ENCODE data around the gene IDE.
A peak's percentile ranks its signal among the peaks of the same experiment; 100 is the strongest.

IDE gene

DNA sequence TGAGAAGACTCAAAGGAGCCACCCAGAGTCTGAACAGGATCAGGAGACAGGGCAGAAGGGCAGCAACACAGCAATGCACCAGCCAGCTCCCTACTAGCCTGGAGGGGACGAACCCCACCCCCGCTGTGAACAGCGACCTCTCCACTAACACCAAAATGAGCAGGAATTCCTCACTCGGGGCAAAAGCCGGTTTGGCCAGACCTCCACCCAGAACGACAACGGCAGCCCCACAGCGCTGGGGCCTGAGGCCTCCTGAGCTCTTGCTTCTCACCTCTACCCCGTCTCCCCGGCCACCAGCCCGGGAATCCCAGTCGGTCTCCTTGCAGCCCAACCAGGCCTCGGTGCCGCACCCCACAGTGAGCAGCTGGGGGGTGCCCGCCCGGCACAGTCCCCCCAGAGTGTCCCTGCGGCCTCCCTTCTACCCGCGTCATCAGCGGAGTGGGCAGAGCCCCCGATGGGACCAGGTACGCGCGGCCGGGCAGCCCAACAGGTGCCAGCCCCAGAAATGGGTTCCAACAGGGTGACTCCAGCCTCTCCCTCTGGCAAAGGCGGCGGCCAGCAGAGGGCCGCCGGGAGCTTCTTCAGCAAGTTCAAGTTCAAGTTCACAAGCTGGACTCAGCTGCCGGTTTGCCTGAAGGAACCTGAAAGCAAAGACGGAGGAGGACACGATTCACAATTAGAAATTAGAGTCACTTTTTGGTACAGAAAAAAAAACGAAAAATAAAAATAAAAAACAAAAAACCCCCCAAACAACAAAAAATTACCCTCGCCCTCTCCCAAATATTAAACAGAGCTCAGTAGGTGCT lies 153.9 kb downstream of the IDE start:
- Histone ChIP-seq H3K27ac (ENCODE audit: low read depth, low read length) (no peak overlapping the region), H3K27me3 (ENCODE audit: control insufficient read depth, insufficient read depth, low read length) (peaks cover 18% of the 10 kb centered on the region), H3K36me3 (ENCODE audit: control insufficient read depth, insufficient read depth, low read length) (no peaks in the 10 kb centered on the region), H3K4me1 (ENCODE audit: control insufficient read depth, insufficient read depth, low read length) (peaks cover 12% of the 10 kb centered on the region; the same call in 1 of the 2 replicates), H3K4me3 (ENCODE audit: low read depth, low read length) (peak overlapping the region; percentile 48), H3K9ac (ENCODE audit: low read depth, low read length) (no peak overlapping the region), H3K9me3 (ENCODE audit: control insufficient read depth, insufficient read depth, low read length) (0 out of 2 replicates have a peak, but pooled peaks cover 3% of the 10 kb centered on the region)

DNA sequence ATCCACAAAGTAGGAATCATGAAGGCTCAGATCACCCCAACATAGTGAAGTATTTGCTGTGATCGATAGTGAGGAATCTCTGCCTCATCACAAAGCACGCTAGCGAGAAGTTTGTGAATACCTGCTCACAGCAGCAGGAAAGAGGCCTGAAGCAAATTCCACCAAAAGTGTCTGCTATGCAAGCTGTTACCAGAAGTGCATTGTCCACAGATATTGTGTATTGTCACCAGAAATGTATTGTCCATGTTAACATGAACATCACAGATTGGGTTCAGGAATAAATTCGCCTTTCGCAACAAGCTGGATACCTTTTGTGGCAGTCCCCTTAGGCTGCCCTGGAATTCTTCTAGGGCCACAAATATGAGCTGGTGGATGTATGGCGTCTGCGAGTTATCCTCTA lies 155.0 kb downstream of the IDE start:
- Histone ChIP-seq H3K4me1 (ENCODE audit: control insufficient read depth, insufficient read depth, low read length) (peaks cover 12% of the 10 kb centered on the region; the same call in 1 of the 2 replicates), H3K27me3 (ENCODE audit: control insufficient read depth, insufficient read depth, low read length) (peaks cover 18% of the 10 kb centered on the region), H3K4me3 (ENCODE audit: low read depth, low read length) (no peak overlapping the region), H3K9ac (ENCODE audit: low read depth, low read length) (no peak overlapping the region), H3K27ac (ENCODE audit: low read depth, low read length) (no peak overlapping the region), H3K9me3 (ENCODE audit: control insufficient read depth, insufficient read depth, low read length) (0 out of 2 replicates have a peak, but pooled peaks cover 3% of the 10 kb centered on the region), H3K36me3 (ENCODE audit: control insufficient read depth, insufficient read depth, low read length) (no peaks in the 10 kb centered on the region)

DNA sequence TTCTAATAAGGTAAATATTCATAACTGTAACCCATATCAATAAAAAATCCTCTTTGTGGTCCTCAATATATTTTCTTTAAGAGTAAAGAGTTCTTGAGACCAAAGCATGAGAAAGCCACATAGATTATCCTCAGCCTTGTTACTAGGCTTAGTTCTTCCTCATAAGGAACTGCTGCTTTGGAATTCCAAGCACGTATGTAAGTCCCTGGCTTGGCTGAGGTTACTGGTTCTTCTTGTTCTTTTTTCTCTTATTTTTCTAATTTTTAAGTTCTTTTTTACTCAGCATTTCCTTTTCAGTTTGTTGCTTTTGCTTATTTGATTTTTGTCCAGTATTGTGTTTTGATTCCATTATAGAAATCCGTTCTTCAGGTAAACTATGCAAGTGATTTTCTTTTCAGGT lies 155.7 kb downstream of the IDE start:
- H3K4me3 ChIP-seq (ENCODE audit: low read depth, low read length), result no peak overlapping the region
- no peak overlapping the region for H3K9ac ChIP-seq (ENCODE audit: low read depth, low read length)
- peaks cover 12% of the 10 kb centered on the region; the same call in 1 of the 2 replicates for H3K4me1 ChIP-seq (ENCODE audit: control insufficient read depth, insufficient read depth, low read length)
- 0 out of 2 replicates have a peak, but pooled peaks cover 3% of the 10 kb centered on the region for H3K9me3 ChIP-seq (ENCODE audit: control insufficient read depth, insufficient read depth, low read length)
- H3K36me3 ChIP-seq (ENCODE audit: control insufficient read depth, insufficient read depth, low read length), result no peaks in the 10 kb centered on the region
- H3K27me3 ChIP-seq (ENCODE audit: control insufficient read depth, insufficient read depth, low read length), result peaks cover 18% of the 10 kb centered on the region
- H3K27ac ChIP-seq (ENCODE audit: low read depth, low read length), result no peak overlapping the region

DNA sequence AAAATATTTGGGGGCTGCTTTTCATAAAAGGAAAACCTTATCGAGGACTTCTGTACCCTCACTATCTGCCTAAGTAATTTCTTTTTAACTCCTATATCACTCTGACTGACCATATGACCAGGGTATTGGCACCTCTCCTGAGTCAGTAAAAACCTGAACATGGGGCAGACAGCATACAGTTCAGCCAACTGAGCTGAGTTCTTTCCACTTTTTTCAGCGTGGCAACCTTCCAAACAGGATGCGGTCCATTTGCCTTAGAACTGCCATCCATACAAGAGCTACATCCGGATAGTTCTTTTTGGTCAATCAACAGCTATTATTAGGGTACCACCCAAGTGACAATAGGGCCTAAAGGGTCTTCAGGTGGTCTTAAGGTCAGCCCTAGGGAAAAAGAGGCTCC lies 160.4 kb downstream of the IDE start:
- Histone ChIP-seq H3K9me3 (ENCODE audit: control insufficient read depth, insufficient read depth, low read length) (0 out of 2 replicates have a peak, but pooled peaks cover 3% of the 10 kb centered on the region), H3K9ac (ENCODE audit: low read depth, low read length) (no peak overlapping the region), H3K36me3 (ENCODE audit: control insufficient read depth, insufficient read depth, low read length) (no peaks in the 10 kb centered on the region), H3K4me3 (ENCODE audit: low read depth, low read length) (no peak overlapping the region), H3K27me3 (ENCODE audit: control insufficient read depth, insufficient read depth, low read length) (no peaks in the 10 kb centered on the region; the same call in 1 of the 2 replicates), H3K27ac (ENCODE audit: low read depth, low read length) (no peak overlapping the region), H3K4me1 (ENCODE audit: control insufficient read depth, insufficient read depth, low read length) (no peaks in the 10 kb centered on the region)

- Histone ChIP-seq H3K9ac (ENCODE audit: low read depth, low read length) (no peak overlapping the region), H3K27me3 (ENCODE audit: control insufficient read depth, insufficient read depth, low read length) (no peaks in the 10 kb centered on the region), H3K4me1 (ENCODE audit: control insufficient read depth, insufficient read depth, low read length) (no peaks in the 10 kb centered on the region), H3K27ac (ENCODE audit: low read depth, low read length) (no peak overlapping the region), H3K4me3 (ENCODE audit: low read depth, low read length) (no peak overlapping the region), H3K36me3 (ENCODE audit: control insufficient read depth, insufficient read depth, low read length) (no peaks in the 10 kb centered on the region), H3K9me3 (ENCODE audit: control insufficient read depth, insufficient read depth, low read length) (0 out of 2 replicates have a peak, but pooled peaks cover 3% of the 10 kb centered on the region)
Observed at GRCh38 chr10:92413011-92413410, 160.9 kb downstream of the IDE start.

DNA sequence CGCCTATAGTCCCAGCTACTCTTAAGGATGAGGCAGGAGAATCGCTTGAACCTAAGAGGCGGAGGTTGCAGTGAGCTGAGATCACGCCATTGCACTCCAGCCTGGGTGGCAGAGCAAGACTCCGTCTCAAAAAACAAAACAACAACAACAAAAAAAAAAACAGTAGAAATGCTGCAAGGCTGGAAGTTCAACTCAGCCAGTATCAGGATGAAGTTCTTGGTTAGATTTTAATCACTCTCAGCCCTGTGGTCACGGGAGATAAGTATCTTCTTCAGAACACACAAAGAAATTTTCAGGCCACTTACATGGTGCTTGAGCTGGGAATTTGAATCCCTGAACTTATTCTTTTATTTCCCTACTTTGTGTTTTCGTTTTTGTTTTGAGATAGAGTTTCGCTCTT lies 162.5 kb downstream of the IDE start:
- Histone ChIP-seq H3K9ac (ENCODE audit: low read depth, low read length) (no peak overlapping the region), H3K9me3 (ENCODE audit: control insufficient read depth, insufficient read depth, low read length) (0 out of 2 replicates have a peak, but pooled peaks cover 3% of the 10 kb centered on the region), H3K27ac (ENCODE audit: low read depth, low read length) (no peak overlapping the region), H3K4me1 (ENCODE audit: control insufficient read depth, insufficient read depth, low read length) (peaks cover 4% of the 10 kb centered on the region), H3K36me3 (ENCODE audit: control insufficient read depth, insufficient read depth, low read length) (no peaks in the 10 kb centered on the region), H3K4me3 (ENCODE audit: low read depth, low read length) (no peak overlapping the region), H3K27me3 (ENCODE audit: control insufficient read depth, insufficient read depth, low read length) (no peaks in the 10 kb centered on the region)

DNA sequence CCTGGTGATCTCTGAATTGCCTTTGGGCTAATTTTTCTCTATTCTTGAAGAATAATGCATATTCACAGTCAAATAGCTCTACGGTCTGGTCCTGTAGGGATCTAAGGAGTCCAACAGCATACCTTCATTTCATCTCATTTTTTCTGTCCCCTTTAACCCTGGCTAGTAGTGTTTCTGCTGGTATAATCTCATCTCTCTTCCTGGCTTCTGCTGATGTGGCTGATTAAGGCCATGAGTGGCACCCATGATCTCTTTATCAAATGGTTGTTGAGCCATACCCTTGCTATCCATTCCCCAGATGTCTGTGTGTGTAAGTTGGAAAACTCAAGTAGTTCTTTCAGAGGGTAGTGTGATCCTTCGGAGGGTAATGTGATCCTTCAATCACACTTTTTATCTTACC lies 163.4 kb downstream of the IDE start:
- Histone ChIP-seq H3K9ac (ENCODE audit: low read depth, low read length) (no peak overlapping the region), H3K27ac (ENCODE audit: low read depth, low read length) (no peak overlapping the region), H3K36me3 (ENCODE audit: control insufficient read depth, insufficient read depth, low read length) (no peaks in the 10 kb centered on the region), H3K4me1 (ENCODE audit: control insufficient read depth, insufficient read depth, low read length) (peaks cover 4% of the 10 kb centered on the region), H3K27me3 (ENCODE audit: control insufficient read depth, insufficient read depth, low read length) (no peaks in the 10 kb centered on the region), H3K4me3 (ENCODE audit: low read depth, low read length) (no peak overlapping the region), H3K9me3 (ENCODE audit: control insufficient read depth, insufficient read depth, low read length) (no peaks in the 10 kb centered on the region)

- H3K9ac ChIP-seq (ENCODE audit: low read depth, low read length), result no peak overlapping the region
- no peak overlapping the region for H3K27ac ChIP-seq (ENCODE audit: low read depth, low read length)
- no peaks in the 10 kb centered on the region for H3K36me3 ChIP-seq (ENCODE audit: control insufficient read depth, insufficient read depth, low read length)
- H3K27me3 ChIP-seq (ENCODE audit: control insufficient read depth, insufficient read depth, low read length), result no peaks in the 10 kb centered on the region
- no peaks in the 10 kb centered on the region for H3K9me3 ChIP-seq (ENCODE audit: control insufficient read depth, insufficient read depth, low read length)
- peaks cover 4% of the 10 kb centered on the region for H3K4me1 ChIP-seq (ENCODE audit: control insufficient read depth, insufficient read depth, low read length)
- H3K4me3 ChIP-seq (ENCODE audit: low read depth, low read length), result no peak overlapping the region
Observed at GRCh38 chr10:92408017-92408361, 165.9 kb downstream of the IDE start.

DNA sequence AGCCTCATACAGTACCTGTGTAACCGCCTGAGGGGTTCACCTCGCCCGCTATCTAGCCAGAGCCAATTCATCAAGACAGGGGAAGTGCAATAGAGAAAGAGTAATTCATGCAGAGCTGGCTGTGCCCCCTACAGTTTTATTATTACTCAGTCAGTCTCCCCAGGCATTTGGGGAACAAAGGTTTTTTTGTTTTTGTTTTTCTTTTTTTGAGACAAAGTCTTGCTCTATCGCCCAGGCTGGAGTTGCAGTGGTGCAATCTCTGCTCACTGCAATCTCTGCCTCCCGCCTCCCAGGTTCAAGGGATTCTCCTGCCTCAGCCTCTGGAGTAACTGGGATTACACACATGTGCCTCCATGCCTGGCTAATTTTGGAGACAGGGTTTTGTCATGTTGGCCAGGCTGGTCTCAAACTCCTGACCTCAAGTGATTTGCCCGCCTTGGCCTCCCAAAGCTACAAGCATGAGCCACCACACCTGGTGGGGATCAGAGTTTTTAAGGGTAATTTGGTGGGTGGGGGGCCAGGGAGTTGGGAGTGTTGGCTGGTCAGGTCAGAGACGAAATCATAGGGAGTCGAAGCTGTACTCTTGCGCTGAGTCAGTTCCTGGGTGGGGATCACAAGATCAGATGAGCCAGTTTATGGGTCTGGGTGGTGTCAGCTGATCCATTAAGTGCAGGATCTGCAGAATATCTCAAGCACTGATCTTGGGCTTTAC lies 166.4 kb downstream of the IDE start:
- no peak overlapping the region for H3K4me3 ChIP-seq (ENCODE audit: low read depth, low read length)
- H3K27ac ChIP-seq (ENCODE audit: low read depth, low read length), result no peak overlapping the region
- no peaks in the 10 kb centered on the region for H3K9me3 ChIP-seq (ENCODE audit: control insufficient read depth, insufficient read depth, low read length)
- no peaks in the 10 kb centered on the region for H3K27me3 ChIP-seq (ENCODE audit: control insufficient read depth, insufficient read depth, low read length)
- H3K36me3 ChIP-seq (ENCODE audit: control insufficient read depth, insufficient read depth, low read length), result no peaks in the 10 kb centered on the region
- peaks cover 4% of the 10 kb centered on the region for H3K4me1 ChIP-seq (ENCODE audit: control insufficient read depth, insufficient read depth, low read length)
- H3K9ac ChIP-seq (ENCODE audit: low read depth, low read length), result no peak overlapping the region

GRCh38 chr10:92405419-92405924 lies 168.4 kb downstream of the IDE start:
- no peaks in the 10 kb centered on the region for H3K36me3 ChIP-seq (ENCODE audit: control insufficient read depth, insufficient read depth, low read length)
- H3K4me3 ChIP-seq (ENCODE audit: low read depth, low read length), result no peak overlapping the region
- no peaks in the 10 kb centered on the region for H3K27me3 ChIP-seq (ENCODE audit: control insufficient read depth, insufficient read depth, low read length)
- H3K9ac ChIP-seq (ENCODE audit: low read depth, low read length), result no peak overlapping the region
- peaks cover 4% of the 10 kb centered on the region for H3K4me1 ChIP-seq (ENCODE audit: control insufficient read depth, insufficient read depth, low read length)
- H3K9me3 ChIP-seq (ENCODE audit: control insufficient read depth, insufficient read depth, low read length), result no peaks in the 10 kb centered on the region
- H3K27ac ChIP-seq (ENCODE audit: low read depth, low read length), result no peak overlapping the region

Data from HUES48 (cell line).